Measurements from ENCODE around the gene AGGF1.
"Not testable (repeated sequence)": the region's sequence is repeated elsewhere in the genome, so short reads cannot be mapped to it uniquely, and the experiment has no call there.

AGGF1 gene

GRCh38 chr5:77028631-77029375, 1.4 kb upstream of the AGGF1 start:
- no peak for FAIRE-seq

GRCh38 chr5:77029376-77029885, 773 bp upstream of the AGGF1 start:
- FAIRE-seq: no peak

GRCh38 chr5:77031891-77032290, 1.7 kb downstream of the AGGF1 start:
- FAIRE-seq: no peak

- no peak for FAIRE-seq
Measured at GRCh38 chr5:77032635-77033034, 2.4 kb downstream of the AGGF1 start.

GRCh38 chr5:77033338-77033737, 3.1 kb downstream of the AGGF1 start:
- no peak for FAIRE-seq

GRCh38 chr5:77035950-77036349, 5.7 kb downstream of the AGGF1 start:
- no peak for FAIRE-seq

- no peak for FAIRE-seq
Measured at GRCh38 chr5:77046416-77047073, 16.3 kb downstream of the AGGF1 start.

GRCh38 chr5:77064040-77064439, 33.8 kb downstream of the AGGF1 start:
- no peak for FAIRE-seq

- peak; percentile 18 for FAIRE-seq
Measured at GRCh38 chr5:77065256-77065655, 35.1 kb downstream of the AGGF1 start.

GRCh38 chr5:77066184-77066583, 36.0 kb downstream of the AGGF1 start:
- FAIRE-seq: no peak

GRCh38 chr5:77066823-77067442, 36.7 kb downstream of the AGGF1 start:
- no peak for FAIRE-seq

- FAIRE-seq: no peak
Measured at GRCh38 chr5:77073667-77074066, 43.5 kb downstream of the AGGF1 start.

- FAIRE-seq: no peak
Measured at GRCh38 chr5:77074745-77075144, 44.5 kb downstream of the AGGF1 start.

GRCh38 chr5:77076961-77077828, 47.0 kb downstream of the AGGF1 start:
- FAIRE-seq: no peak

GRCh38 chr5:77077829-77078176, 47.6 kb downstream of the AGGF1 start:
- FAIRE-seq: no peak

GRCh38 chr5:77080479-77080878, 50.3 kb downstream of the AGGF1 start:
- not testable (repeated sequence) for FAIRE-seq

GRCh38 chr5:77080905-77081304, 50.7 kb downstream of the AGGF1 start:
- FAIRE-seq: no peak

- FAIRE-seq: no peak
Measured at GRCh38 chr5:77082280-77082679, 52.1 kb downstream of the AGGF1 start.

- FAIRE-seq: no peak
Measured at GRCh38 chr5:77083088-77083487, 52.9 kb downstream of the AGGF1 start.

GRCh38 chr5:77086368-77086688, 56.1 kb downstream of the AGGF1 start:
- no peak for FAIRE-seq

- FAIRE-seq: no peak
Measured at GRCh38 chr5:77086689-77087483, 56.7 kb downstream of the AGGF1 start, which contains the start of gene ZBED3. ZBED3 (minus strand) TSS chr5:77087285; CDS start chr5:77077878, 9,407 bp downstream.
